GM12891 (cell line): ENCODE results near the gene C1QTNF8.

Experiments used
- DNase-seq: peaks from one replicate; pipeline ENCODE4 v3.0.0; 2011; ENCODE audit warnings: low spot score; ENCODE audit not compliant: insufficient read length
- FAIRE-seq: peaks from 2 replicates; lab custom pipeline; 2011; peaks lifted over from hg19 to GRCh38; lab: Jason Lieb, UNC
- PAX5 ChIP-seq: IDR thresholded peaks from 2 replicates; pipeline ENCODE4 v1.6.1; 2011; ENCODE audit warnings: low read length, moderate library complexity, mild to moderate bottlenecking; ENCODE audit not compliant: insufficient read depth, severe bottlenecking
- POLR2A ChIP-seq: IDR thresholded peaks from 2 replicates; pipeline ENCODE4 v1.6.1; 2011; ENCODE audit warnings: low read depth, low read length, control low read depth
- POLR2AphosphoS5 ChIP-seq: IDR thresholded peaks from 2 replicates; pipeline ENCODE4 v1.6.1; 2011; ENCODE audit warnings: low read depth, low read length, control low read depth
- POU2F2 ChIP-seq: IDR thresholded peaks from 2 replicates; pipeline ENCODE4 v1.6.1; 2011; ENCODE audit warnings: low read depth, mild to moderate bottlenecking, control low read depth, low read length, moderate library complexity
- SPI1 ChIP-seq: IDR thresholded peaks from 2 replicates; pipeline ENCODE4 v1.6.1; 2011; ENCODE audit warnings: low read depth, low read length, control low read depth
- TAF1 ChIP-seq: IDR thresholded peaks from 2 replicates; pipeline ENCODE4 v1.6.1; 2011; ENCODE audit warnings: low read depth, low read length, control low read depth

Gene C1QTNF8

GRCh38 chr16:1056196-1056595 lies 39.8 kb downstream of the C1QTNF8 start:
- DNase-seq: no peak
- FAIRE-seq: no peak
- TF ChIP-seq SPI1 (no peak), TAF1 (no peak), PAX5 (no peak), POLR2A (no peak), POU2F2 (no peak), POLR2AphosphoS5 (no peak)

DNA sequence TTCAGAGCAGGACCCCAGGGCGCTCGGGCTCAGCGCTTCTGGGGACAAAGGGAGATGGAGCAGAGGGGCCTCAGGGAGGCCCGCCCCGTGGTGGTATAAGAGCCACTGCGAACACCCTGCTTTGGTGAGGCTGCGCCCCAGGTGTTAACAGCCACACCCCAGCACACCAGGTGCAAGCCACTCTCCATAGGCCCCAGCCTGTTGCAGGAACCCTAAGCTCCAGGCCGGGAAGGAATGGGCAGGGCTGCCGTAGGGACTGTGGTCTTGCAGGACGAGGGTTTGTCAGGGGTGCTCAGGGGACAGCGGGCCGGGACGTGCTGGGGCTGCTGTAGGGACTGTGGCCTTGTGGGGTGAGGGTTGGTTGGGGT lies 40.5 kb downstream of the C1QTNF8 start:
- TF ChIP-seq SPI1: no peak
- no peak for TF ChIP-seq POLR2AphosphoS5
- no peak for TF ChIP-seq POLR2A
- TF ChIP-seq PAX5: no peak
- no peak for TF ChIP-seq POU2F2
- no peak for TF ChIP-seq TAF1
- no peak for DNase-seq
- FAIRE-seq: no peak

DNA sequence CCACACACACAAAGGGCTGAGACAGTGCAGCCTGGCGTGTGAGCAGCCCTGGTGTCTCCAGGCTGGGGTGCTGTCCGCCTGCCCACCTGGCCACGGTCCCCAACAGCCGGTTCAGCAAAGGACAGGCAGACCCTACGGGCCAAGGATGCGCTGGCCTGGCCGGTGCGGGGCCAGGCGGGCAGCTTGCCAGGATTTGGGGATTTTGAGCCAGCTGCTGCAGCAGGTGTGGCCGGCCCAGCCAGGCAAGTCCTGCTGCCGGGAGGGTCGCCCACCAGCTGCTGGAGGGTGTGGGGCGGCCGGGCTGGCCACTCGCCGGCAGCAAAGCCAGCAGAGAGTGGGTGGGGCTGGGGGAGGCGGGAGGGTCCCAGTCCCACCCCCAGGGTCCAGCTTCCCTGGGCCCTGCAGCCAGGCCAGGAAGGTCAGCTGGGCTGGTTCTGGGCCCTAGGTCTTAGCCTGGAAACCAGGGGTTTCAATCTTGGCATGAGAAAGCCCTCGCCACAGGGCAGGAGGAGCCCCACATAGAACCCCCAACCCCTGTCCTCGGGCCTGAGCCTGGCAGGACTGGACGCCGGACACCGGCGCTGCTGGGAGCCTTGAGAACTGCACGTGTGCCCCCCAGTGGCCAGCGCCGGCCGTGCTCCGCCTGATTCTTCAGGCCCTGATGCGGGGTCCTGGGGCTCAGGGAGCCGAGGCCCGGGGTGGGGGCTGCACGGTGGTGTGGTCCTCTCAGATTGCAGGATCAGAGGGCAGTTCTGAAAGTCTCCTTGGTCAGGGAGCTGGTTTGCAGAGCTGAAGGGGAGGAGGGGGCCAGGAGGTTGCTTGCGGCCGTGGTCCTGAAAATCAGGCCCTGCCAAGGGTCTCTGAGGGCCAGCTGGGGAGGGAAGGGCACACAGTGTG lies 41.1 kb downstream of the C1QTNF8 start:
- no peak for FAIRE-seq

GRCh38 chr16:1053700-1054368 lies 42.2 kb downstream of the C1QTNF8 start:
- TF ChIP-seq PAX5 (no peak), POU2F2 (no peak), SPI1 (no peak), TAF1 (no peak), POLR2A (no peak), POLR2AphosphoS5 (no peak)
- no peak for FAIRE-seq

More for the DNA sequence above, 41.1 kb downstream of the C1QTNF8 start:
- DNase-seq: peak; percentile 80
- TF ChIP-seq POLR2A: no peak
- TF ChIP-seq SPI1: no peak
- TF ChIP-seq POU2F2: no peak
- no peak for TF ChIP-seq PAX5
- no peak for TF ChIP-seq POLR2AphosphoS5
- TF ChIP-seq TAF1: no peak

DNA sequence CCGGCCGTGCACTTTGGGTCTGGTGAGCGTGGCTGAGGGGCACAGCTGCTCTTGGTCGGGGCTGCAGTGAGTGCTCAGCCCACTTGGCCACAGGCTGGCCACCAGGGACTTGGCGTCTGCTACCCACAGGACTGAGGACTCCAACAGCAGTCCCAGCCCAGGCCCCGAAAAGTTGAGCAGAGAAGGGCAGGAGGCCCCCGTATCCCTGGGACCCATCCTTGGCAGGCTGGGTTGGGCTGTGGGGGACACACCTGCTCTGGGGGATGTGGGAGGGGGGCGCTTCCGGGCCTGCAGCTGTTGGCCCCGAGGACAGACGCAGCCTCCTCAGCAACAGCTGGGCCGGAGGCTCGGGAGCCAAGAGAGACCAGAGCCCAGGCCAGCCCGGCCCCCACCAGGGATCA lies 42.9 kb downstream of the C1QTNF8 start:
- TF ChIP-seq SPI1: no peak
- no peak for TF ChIP-seq POLR2A
- no peak for TF ChIP-seq TAF1
- no peak for FAIRE-seq
- DNase-seq: no peak

More at GRCh38 chr16:1053700-1054368, 42.2 kb downstream of the C1QTNF8 start:
- no peak for DNase-seq

DNA sequence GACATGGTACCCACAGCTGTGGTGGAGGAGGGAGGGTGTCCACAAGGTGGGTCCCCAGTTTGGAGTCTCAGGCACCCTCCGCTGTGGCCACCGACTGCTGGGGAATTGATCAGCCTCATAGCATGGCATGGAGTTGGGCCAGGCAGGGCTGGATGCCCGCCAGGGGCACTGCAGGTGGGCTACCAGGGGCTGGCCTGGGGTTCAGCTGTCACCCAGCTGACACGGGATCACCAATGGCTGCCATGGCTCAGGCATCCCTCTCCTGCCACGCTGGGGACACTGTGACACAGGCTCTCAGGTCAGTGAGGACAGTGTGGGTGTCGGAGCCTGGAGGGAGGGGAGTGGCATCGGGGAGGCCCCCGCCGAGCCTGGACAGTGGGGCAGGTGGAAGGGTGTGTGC lies 43.3 kb downstream of the C1QTNF8 start:
- no peak for FAIRE-seq
- no peak for DNase-seq

DNA sequence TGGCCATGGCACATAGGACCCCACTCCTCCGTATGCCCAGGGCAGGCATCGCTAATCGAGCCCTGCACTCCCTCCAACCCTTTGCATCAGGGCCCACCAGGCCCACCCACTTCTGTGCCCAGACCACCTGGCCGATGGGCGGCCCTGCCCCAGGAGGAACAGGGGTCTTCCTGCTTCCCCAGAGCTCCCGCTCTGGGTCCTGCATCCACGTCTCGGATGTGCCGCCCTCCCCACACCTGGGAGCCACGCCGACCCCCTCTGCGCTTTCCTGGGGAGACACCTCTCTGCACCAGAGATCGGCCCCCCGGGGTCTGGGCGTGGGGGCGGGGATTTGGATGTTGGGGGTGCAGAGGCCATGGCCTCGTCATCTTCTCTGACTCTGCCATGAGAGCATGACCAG lies 44.6 kb downstream of the C1QTNF8 start:
- DNase-seq (no peak), FAIRE-seq (no peak)
- TF ChIP-seq PAX5 (no peak), POU2F2 (no peak), SPI1 (no peak), POLR2AphosphoS5 (no peak), POLR2A (no peak), TAF1 (no peak)

More for the DNA sequence above, 43.3 kb downstream of the C1QTNF8 start:
- TF ChIP-seq POU2F2 (no peak), POLR2A (no peak), PAX5 (no peak), SPI1 (no peak), TAF1 (no peak), POLR2AphosphoS5 (no peak)

DNA sequence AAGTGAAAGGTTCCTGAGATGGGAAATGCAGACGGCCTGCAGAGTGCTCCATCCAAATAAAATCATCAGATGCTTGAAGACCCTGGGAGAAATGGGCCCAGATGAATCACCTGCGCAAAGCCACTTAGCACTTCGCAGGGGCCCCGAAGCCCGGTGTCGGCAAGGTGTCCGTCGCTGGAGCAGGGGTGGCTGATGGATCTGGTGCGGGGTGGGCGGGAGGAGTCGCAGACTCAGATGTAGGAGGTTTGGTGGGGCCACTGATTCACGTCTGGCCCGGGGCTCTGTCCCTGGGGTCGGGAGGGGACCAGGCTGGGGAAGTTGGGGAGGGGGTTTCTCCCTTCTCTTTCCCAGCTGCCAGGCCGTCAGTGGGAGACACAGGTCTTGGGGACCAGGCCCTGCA lies 45.1 kb downstream of the C1QTNF8 start:
- FAIRE-seq (no peak), DNase-seq (no peak)
- no peak for TF ChIP-seq TAF1
- no peak for TF ChIP-seq PAX5
- no peak for TF ChIP-seq POLR2A
- no peak for TF ChIP-seq POU2F2
- no peak for TF ChIP-seq POLR2AphosphoS5
- no peak for TF ChIP-seq SPI1

GRCh38 chr16:1050516-1050915 lies 45.5 kb downstream of the C1QTNF8 start:
- TF ChIP-seq POU2F2 (no peak), SPI1 (no peak), PAX5 (no peak), TAF1 (no peak), POLR2A (no peak), POLR2AphosphoS5 (no peak)
- DNase-seq (no peak), FAIRE-seq (no peak)

- TF ChIP-seq TAF1: no peak
- no peak for TF ChIP-seq POLR2A
- no peak for TF ChIP-seq PAX5
- no peak for TF ChIP-seq POU2F2
- TF ChIP-seq POLR2AphosphoS5: no peak
- no peak for TF ChIP-seq SPI1
- FAIRE-seq (no peak), DNase-seq (no peak)
These were observed 46.1 kb downstream of the C1QTNF8 start for GRCh38 chr16:1049976-1050247.
